Lower leg skin (tissue), 4 donors: ENCODE data around the gene PRR5. TPM values are rescaled to one million over a fixed set of nuclear protein-coding genes. Genes with fewer than 3 reads are reported as not detected.

Source experiments
- DNase-seq, 2 donors: peaks; one replicate each; pipeline ENCODE4 v3.0.0-alpha.2; 2019; ENCODE audit warnings: low spot score in 2 of 2
- H3K4me3 ChIP-seq: fragments of 200-600 bp; sonication (generic); 2 replicates; pipeline ENCODE4 v1.5.1; 2017; ENCODE audit warnings: mild to moderate bottlenecking, low read depth; ENCODE audit not compliant: poor library complexity, severe bottlenecking
- CTCF ChIP-seq, 3 donors: fragments of 450-650 bp; IDR thresholded peaks; one replicate each; pipeline ENCODE4 v1.5.1; 2016; ENCODE audit warnings: antibody characterized with exemption in 3 of 3, mild to moderate bottlenecking in 3 of 3, moderate library complexity in 2 of 3
- POLR2A ChIP-seq, 2 donors: fragments of 450-650 bp; IDR thresholded peaks; one replicate each; pipeline ENCODE4 v1.6.1; 2016 to 2017; ENCODE audit warnings: antibody characterized with exemption in 2 of 2, mild to moderate bottlenecking in 1 of 2, moderate library complexity in 1 of 2
- WGBS, 2 donors: methylation state at CpG; one replicate each; pipeline ENCODE4 v1.1.5; 2018; 5-methylcytosine and 5-hydroxymethylcytosine counted together
- intact Hi-C: fragments of 100-400 bp; cut with DNase I; formaldehyde crosslinking; loops from one replicate; pipeline ENCODE4 v1.15.0; 2023; ENCODE audit warnings: low total_unique reads
- total RNA-seq, 4 donors: library from RNA; depleted of rRNA; stranded (reverse); fragments of >200 nt; gene quantifications; one replicate each; pipeline ENCODE4 v1.1.0, GENCODE V29; 2016

Gene PRR5
- total RNA-seq, 4 donors from 2014 or later, result 18.7 to 28.4 (median 19.6) TPM

- no peak overlapping the region for H3K4me3 ChIP-seq
- no peak for DNase-seq
- 80 to 88% methylated on average over 6 of the region's 6 CpGs for WGBS, 2 donors
- intact Hi-C loops, result no loop called here
- no peak for TF ChIP-seq POLR2A (IDR thresholded peaks at IDR 0.05)
- no peak for TF ChIP-seq CTCF (IDR thresholded peaks at IDR 0.05)
Measured at GRCh38 chr22:44759001-44759400, 57.0 kb downstream of the PRR5 start.

GRCh38 chr22:44759430-44760310 lies 57.7 kb downstream of the PRR5 start:
- intact Hi-C loops, result no loop called here
- 89 to 92% methylated on average over 18 of the region's 18 CpGs for WGBS, 2 donors
- no peak for DNase-seq
- TF ChIP-seq POLR2A (IDR thresholded peaks at IDR 0.05) (no peak), CTCF (IDR thresholded peaks at IDR 0.05) (no peak)
- no peak overlapping the region for H3K4me3 ChIP-seq

GRCh38 chr22:44760476-44760875 lies 58.5 kb downstream of the PRR5 start:
- DNase-seq, result no peak
- WGBS, 2 donors, result 65 to 74% methylated on average over 5 of the region's 5 CpGs
- H3K4me3 ChIP-seq, result no peak overlapping the region
- no peak for TF ChIP-seq CTCF (IDR thresholded peaks at IDR 0.05)
- TF ChIP-seq POLR2A (IDR thresholded peaks at IDR 0.05), result no peak
- intact Hi-C loops, result no loop called here

GRCh38 chr22:44761025-44761424 lies 59.0 kb downstream of the PRR5 start:
- intact Hi-C loops, result no loop called here
- 78 to 87% methylated on average over 10 of the region's 10 CpGs for WGBS, 2 donors
- DNase-seq, result no peak
- TF ChIP-seq POLR2A (IDR thresholded peaks at IDR 0.05) (no peak), CTCF (IDR thresholded peaks at IDR 0.05) (no peak)
- H3K4me3 ChIP-seq, result no peak overlapping the region

- intact Hi-C loops, result no loop called here
- H3K4me3 ChIP-seq, result no peak overlapping the region
- TF ChIP-seq CTCF (IDR thresholded peaks at IDR 0.05) (no peak), POLR2A (IDR thresholded peaks at IDR 0.05) (no peak)
- no peak for DNase-seq
- 88% methylated on average over 17 of the region's 17 CpGs for WGBS, 2 donors
Measured at GRCh38 chr22:44764373-44764772, 62.4 kb downstream of the PRR5 start.
